IgD-negative memory B cell (primary cell): ENCODE measurements around the gene TMEM232. TPM values are rescaled to one million over a fixed set of nuclear protein-coding genes. Genes with fewer than 3 reads are reported as not detected.
A peak's percentile ranks its signal among the peaks of the same experiment; 100 is the strongest.

Source experiments
- H3K27ac Mint-ChIP-seq, 3 donors: one replicate each; pipeline ENCODE4 v1.8.0; 2020 to 2022; ENCODE audit warnings: mild to moderate bottlenecking in 3 of 3, mixed read lengths in 3 of 3, moderate library complexity in 1 of 3
- H3K27me3 Mint-ChIP-seq: one replicate; pipeline ENCODE4 v1.8.0; 2021; ENCODE audit warnings: mixed read lengths
- H3K36me3 Mint-ChIP-seq: one replicate; pipeline ENCODE4 v1.8.0; 2020; ENCODE audit warnings: mild to moderate bottlenecking, mixed read lengths
- H3K4me1 Mint-ChIP-seq, 3 donors: one replicate each; pipeline ENCODE4 v1.8.0; 2020 to 2022; ENCODE audit warnings: mixed read lengths in 3 of 3, mild to moderate bottlenecking in 1 of 3
- H3K4me3 Mint-ChIP-seq, 4 donors: one replicate each; pipeline ENCODE4 v1.8.0; 2020 to 2022; ENCODE audit warnings: mild to moderate bottlenecking in 4 of 4, mixed read lengths in 4 of 4, moderate library complexity in 3 of 4
- H3K9me3 Mint-ChIP-seq, 3 donors: one replicate each; pipeline ENCODE4 v1.8.0; 2020 to 2021; ENCODE audit warnings: mixed read lengths in 3 of 3, mild to moderate bottlenecking in 1 of 3
- polyA plus RNA-seq: library from polyadenylated mRNA; unstranded; fragments of 300-500 nt; fragmentation: Illumina TruSeq; gene quantifications from one replicate; pipeline ENCODE4 v1.2.3, GENCODE V29; 2021

The TMEM232 gene
- not detected for polyA plus RNA-seq

- peaks cover 1% of the 10 kb centered on the region for H3K36me3 Mint-ChIP-seq
- H3K4me1 Mint-ChIP-seq, result peaks cover 0 to 6% (median 5%) of the 10 kb centered on the region in 3 donors
- H3K4me3 Mint-ChIP-seq, result peak within 1 kb of the TSS; percentile 85 to 95 (median 92)
- H3K27ac Mint-ChIP-seq, result peak within 1 kb of the TSS; percentile 2 to 92 (median 58)
- peaks cover 0 to 2% (median 0%) of the 10 kb centered on the region in 3 donors for H3K9me3 Mint-ChIP-seq
- no peaks in the 10 kb centered on the region for H3K27me3 Mint-ChIP-seq
These were observed at the start of gene TMEM232 for GRCh38 chr5:110726249-110727024. TMEM232 (minus strand) TSS chr5:110726671; CDS start chr5:110667352, 59,319 bp downstream.

DNA sequence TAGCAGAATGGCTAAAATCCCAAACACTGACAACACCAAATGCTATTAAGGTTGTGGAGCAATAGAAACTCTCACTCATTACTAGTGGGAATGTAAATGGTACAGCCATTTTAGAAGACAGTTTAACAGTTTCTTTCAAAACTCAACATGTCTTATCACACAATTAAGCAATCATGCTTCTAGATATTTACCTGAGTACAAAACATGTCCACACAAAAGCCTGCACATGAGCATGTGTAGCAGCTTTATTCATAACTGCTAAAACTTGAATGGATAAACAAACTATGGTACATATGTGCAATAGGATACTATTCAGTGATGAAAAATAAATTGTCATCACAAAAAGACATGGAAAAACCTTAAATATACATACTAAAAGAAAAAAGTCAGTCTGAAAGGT is 43.8 kb upstream of the TMEM232 start:
- Mint-ChIP-seq H3K9me3 (peaks cover 0 to 1% (median 0%) of the 10 kb centered on the region in 3 donors), H3K27me3 (no peaks in the 10 kb centered on the region), H3K36me3 (no peaks in the 10 kb centered on the region), H3K4me3 (no peak overlapping the region), H3K4me1 (no peaks in the 10 kb centered on the region), H3K27ac (no peak overlapping the region)

GRCh38 chr5:110769000-110769681 is 42.7 kb upstream of the TMEM232 start:
- Mint-ChIP-seq H3K36me3 (no peaks in the 10 kb centered on the region), H3K4me1 (no peaks in the 10 kb centered on the region), H3K27me3 (no peaks in the 10 kb centered on the region), H3K9me3 (peaks cover 0 to 1% (median 0%) of the 10 kb centered on the region in 3 donors), H3K27ac (no peak overlapping the region), H3K4me3 (no peak overlapping the region)

DNA sequence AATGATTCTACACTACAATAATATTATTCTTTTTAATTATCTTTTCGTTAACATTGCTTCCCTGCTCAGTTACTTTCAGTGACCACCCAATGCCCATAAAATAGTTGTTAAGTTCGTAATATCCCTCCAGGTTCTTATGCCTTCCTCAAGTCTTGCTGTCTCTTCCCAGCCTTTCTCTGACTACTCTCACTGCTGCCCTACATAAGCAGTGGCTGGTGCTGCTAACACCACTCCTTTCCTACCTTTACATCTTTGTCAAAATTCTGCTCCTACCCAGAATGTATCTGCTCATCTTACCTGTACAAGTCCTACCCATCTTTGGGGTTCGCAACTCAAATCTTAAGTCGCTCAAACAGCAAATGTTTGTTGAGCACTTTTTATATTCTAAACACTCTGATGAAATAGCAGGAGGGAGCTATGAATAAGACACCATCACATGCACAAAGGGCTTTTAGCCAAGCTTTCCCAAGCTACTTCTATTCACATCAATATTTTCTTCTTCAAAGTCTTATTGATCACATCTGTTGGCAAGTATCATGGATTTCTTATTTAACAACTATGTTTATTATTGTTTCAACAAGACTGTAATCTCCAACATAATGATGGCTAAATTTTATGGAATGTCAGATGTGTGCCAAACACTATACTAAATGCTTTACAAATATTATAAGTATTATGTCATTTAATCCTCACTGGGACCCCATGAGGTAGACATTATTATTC is 41.8 kb upstream of the TMEM232 start:
- Mint-ChIP-seq H3K4me3 (no peak overlapping the region), H3K27me3 (no peaks in the 10 kb centered on the region), H3K36me3 (no peaks in the 10 kb centered on the region), H3K4me1 (no peaks in the 10 kb centered on the region), H3K9me3 (peaks cover 0 to 1% (median 0%) of the 10 kb centered on the region in 3 donors), H3K27ac (peak overlapping the region in 1 of 3 donors; percentile 43)

DNA sequence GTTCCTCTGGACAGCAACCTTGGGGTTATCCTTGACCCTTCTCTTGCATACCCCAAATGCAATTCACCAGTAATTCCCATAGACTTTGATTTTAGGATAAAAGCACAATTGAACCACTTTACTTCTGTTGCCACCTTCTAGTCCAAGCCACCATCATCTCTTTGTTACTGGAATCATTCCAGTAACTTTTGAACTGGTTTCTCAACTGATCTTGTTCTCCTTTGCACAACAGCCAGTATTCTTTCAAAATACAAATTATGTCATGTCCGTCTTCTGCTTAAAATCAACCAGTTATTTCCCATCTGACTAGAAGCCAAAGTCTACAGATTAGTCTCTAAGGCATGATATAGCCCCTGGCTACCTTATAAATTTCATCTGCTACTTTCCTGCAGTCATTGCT is 33.7 kb upstream of the TMEM232 start:
- Mint-ChIP-seq H3K4me1 (no peaks in the 10 kb centered on the region), H3K9me3 (no peaks in the 10 kb centered on the region), H3K4me3 (no peak overlapping the region), H3K27ac (no peak overlapping the region), H3K36me3 (peaks cover 5% of the 10 kb centered on the region), H3K27me3 (no peaks in the 10 kb centered on the region)

- Mint-ChIP-seq H3K27ac (no peak overlapping the region), H3K27me3 (no peaks in the 10 kb centered on the region), H3K36me3 (peaks cover 5% of the 10 kb centered on the region), H3K9me3 (no peaks in the 10 kb centered on the region), H3K4me1 (peaks cover 8 to 13% (median 11%) of the 10 kb centered on the region in 3 donors), H3K4me3 (no peak overlapping the region)
These were observed 30.8 kb upstream of the TMEM232 start for GRCh38 chr5:110757118-110757729.

- H3K4me3 Mint-ChIP-seq, result peak overlapping the region in 1 of 4 donors; percentile 76
- no peak overlapping the region for H3K27ac Mint-ChIP-seq
- H3K9me3 Mint-ChIP-seq, result no peaks in the 10 kb centered on the region
- H3K4me1 Mint-ChIP-seq, result peaks cover 27 to 32% (median 27%) of the 10 kb centered on the region in 3 donors
- no peaks in the 10 kb centered on the region for H3K27me3 Mint-ChIP-seq
- H3K36me3 Mint-ChIP-seq, result peaks cover 4% of the 10 kb centered on the region
These were observed 27.7 kb upstream of the TMEM232 start for GRCh38 chr5:110754181-110754580.

- H3K27me3 Mint-ChIP-seq, result no peaks in the 10 kb centered on the region
- peaks cover 7% of the 10 kb centered on the region for H3K36me3 Mint-ChIP-seq
- no peaks in the 10 kb centered on the region for H3K9me3 Mint-ChIP-seq
- peak overlapping the region in 1 of 3 donors; percentile 81 for H3K27ac Mint-ChIP-seq
- peaks cover 29 to 38% (median 31%) of the 10 kb centered on the region in 3 donors for H3K4me1 Mint-ChIP-seq
- H3K4me3 Mint-ChIP-seq, result no peak overlapping the region
These were observed 27.1 kb upstream of the TMEM232 start for GRCh38 chr5:110753600-110753999.

DNA sequence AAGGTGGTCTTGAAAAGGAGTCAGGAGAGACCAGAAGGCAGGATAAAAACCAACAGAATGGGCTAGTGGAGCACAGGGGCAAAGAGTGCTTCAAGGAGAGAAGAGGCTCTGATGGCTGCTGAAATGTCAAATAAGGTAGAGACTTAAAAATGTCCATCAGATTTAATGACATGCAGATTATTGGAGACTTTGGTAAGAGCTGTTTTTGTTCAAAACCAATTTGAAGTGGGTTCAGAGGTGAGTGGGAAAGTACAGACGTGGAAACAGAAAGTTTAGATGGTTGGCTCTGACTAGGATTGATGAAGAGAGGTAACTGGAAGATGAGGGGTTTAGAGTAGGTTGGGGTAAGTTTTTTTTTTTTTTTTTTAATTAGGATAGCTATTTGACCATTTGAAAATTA is 26.5 kb upstream of the TMEM232 start:
- Mint-ChIP-seq H3K4me3 (peak overlapping the region in 1 of 4 donors; percentile 81), H3K27me3 (no peaks in the 10 kb centered on the region), H3K36me3 (peaks cover 9% of the 10 kb centered on the region), H3K4me1 (peaks cover 29 to 41% (median 31%) of the 10 kb centered on the region in 3 donors), H3K9me3 (no peaks in the 10 kb centered on the region), H3K27ac (peak overlapping the region; percentile 78 to 95 (median 94))

DNA sequence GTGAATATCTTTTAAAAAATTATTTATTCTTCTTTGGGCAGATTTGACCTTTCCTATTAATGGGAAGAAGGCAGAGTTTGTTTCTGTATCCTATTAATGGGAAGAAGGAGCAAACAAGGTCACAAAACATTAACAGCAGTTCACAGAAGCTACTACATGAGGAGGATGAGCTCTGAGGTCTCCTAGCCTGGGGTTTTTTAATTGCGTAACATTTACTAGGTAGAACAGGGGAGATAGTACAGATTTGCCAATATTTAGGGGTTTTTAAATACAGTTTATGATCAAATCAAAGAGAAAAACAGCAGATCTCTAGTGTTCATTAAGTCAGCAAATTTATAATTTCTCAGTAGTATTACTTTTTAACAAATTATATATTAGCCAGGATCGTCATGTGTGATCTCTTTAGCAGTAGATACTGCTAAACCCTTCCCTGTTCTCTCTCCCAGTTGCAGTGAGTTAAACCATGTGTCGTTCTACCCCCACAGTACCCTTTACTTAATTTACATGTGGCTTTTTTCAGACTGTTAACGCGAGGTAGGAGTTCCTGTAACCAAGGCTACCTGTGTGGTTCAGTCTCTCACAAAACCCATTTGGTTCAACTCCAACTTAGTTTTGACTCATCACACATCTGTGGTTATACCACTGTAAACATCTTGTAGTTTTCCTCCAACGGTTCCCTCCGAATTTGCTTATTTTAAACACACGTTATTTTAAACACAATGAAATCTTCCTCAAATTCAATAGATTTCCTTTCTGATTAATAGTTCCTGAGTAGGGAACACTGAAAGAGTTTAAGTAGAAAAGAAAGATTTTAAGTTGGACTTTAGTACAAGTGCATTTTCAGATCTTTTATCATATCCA is 25.7 kb upstream of the TMEM232 start:
- peak overlapping the region; percentile 78 to 95 (median 94) for H3K27ac Mint-ChIP-seq
- H3K9me3 Mint-ChIP-seq, result no peaks in the 10 kb centered on the region
- peaks cover 29 to 47% (median 31%) of the 10 kb centered on the region in 3 donors for H3K4me1 Mint-ChIP-seq
- H3K36me3 Mint-ChIP-seq, result peaks cover 8% of the 10 kb centered on the region
- no peaks in the 10 kb centered on the region for H3K27me3 Mint-ChIP-seq
- H3K4me3 Mint-ChIP-seq, result peak overlapping the region in 3 of 4 donors; percentile 0 to 81 (median 48)

GRCh38 chr5:110738812-110739651 is 12.6 kb upstream of the TMEM232 start, which contains the start of gene SLC25A46:
SLC25A46 (plus strand) TSS chr5:110739007; CDS start chr5:110739120, 113 bp downstream.
- peaks cover 14 to 19% (median 18%) of the 10 kb centered on the region in 3 donors for H3K4me1 Mint-ChIP-seq
- no peaks in the 10 kb centered on the region for H3K9me3 Mint-ChIP-seq
- H3K4me3 Mint-ChIP-seq, result peak within 1 kb of the TSS; percentile 92 to 100 (median 98)
- H3K27me3 Mint-ChIP-seq, result no peaks in the 10 kb centered on the region
- peak within 1 kb of the TSS; percentile 91 to 100 (median 99) for H3K27ac Mint-ChIP-seq
- H3K36me3 Mint-ChIP-seq, result peaks cover 1% of the 10 kb centered on the region

- peaks cover 14 to 19% (median 18%) of the 10 kb centered on the region in 3 donors for H3K4me1 Mint-ChIP-seq
- H3K36me3 Mint-ChIP-seq, result no peaks in the 10 kb centered on the region
- H3K27me3 Mint-ChIP-seq, result no peaks in the 10 kb centered on the region
- no peaks in the 10 kb centered on the region for H3K9me3 Mint-ChIP-seq
- peak overlapping the region; percentile 91 to 100 (median 99) for H3K27ac Mint-ChIP-seq
- peak overlapping the region; percentile 92 to 100 (median 98) for H3K4me3 Mint-ChIP-seq
These were observed 12.0 kb upstream of the TMEM232 start for GRCh38 chr5:110738503-110738811.

DNA sequence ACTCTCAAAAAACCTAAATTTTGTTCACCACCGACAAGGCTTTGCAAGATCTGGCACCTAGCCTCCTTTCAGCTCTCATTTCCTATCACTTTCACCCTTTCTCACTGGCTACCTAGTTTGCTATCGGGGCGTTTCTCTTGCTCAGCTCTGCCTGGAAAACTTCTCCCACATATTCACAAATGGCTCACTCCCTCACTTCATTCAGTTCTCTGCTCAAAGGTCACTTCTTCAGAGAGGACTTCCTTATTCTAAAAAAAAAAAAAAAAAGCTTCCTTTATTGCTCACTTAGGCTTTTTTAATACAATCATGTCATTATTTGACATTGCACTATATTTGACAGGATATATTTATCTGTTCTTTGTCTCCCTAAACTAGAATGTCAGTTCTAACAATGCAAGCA is 10.3 kb upstream of the TMEM232 start:
- Mint-ChIP-seq H3K9me3 (no peaks in the 10 kb centered on the region), H3K27ac (no peak overlapping the region), H3K36me3 (no peaks in the 10 kb centered on the region), H3K4me3 (peak overlapping the region in 3 of 4 donors; percentile 38 to 50 (median 41)), H3K4me1 (peaks cover 13 to 19% (median 14%) of the 10 kb centered on the region in 3 donors), H3K27me3 (no peaks in the 10 kb centered on the region)
